IMR-90 (cell line): ENCODE results near the gene CERS6. TPM values are rescaled to one million over a fixed set of nuclear protein-coding genes. Genes with fewer than 3 reads are reported as not detected.
A peak's percentile ranks its signal among the peaks of the same experiment; 100 is the strongest.

Source experiments
- ATAC-seq: fragments of 200-7000 bp; cut with Tn5 transposase; 2 replicates; pipeline ENCODE4 v1.9.1; 2020; ENCODE audit warnings: low read depth, mild to moderate bottlenecking, moderate library complexity
- BruUV-seq: library from RNA; stranded (reverse); fragments of 400-500 nt; replicated peaks from 2 replicates; lab custom pipeline; 2021; lab: Mats Ljungman, UMichigan
- CTCF ChIA-PET: fragments of 300-600 bp; formaldehyde crosslinking; extraction: SDS; loops from one replicate; lab custom pipeline; 2021; ENCODE audit warnings: antibody characterized with exemption; lab: Yijun Ruan, JAX
- POLR2A ChIA-PET: fragments of 300-600 bp; sonication (Branson Sonifier 250); formaldehyde crosslinking; loops from one replicate; lab custom pipeline; 2022; ENCODE audit warnings: antibody characterized with exemption; ENCODE audit not compliant: unreplicated experiment; lab: Charles Lee
- DNase-seq: peaks from one replicate; pipeline ENCODE4 v3.0.0; 2013
- H2AFZ ChIP-seq: replicated peaks from 2 replicates; pipeline ENCODE3; 2013; ENCODE audit warnings: low read length, mild to moderate bottlenecking; ENCODE audit not compliant: poor library complexity
- H2AK5ac ChIP-seq: 2 replicates; pipeline ENCODE4 v1.6.1; 2013; ENCODE audit warnings: low read depth, low read length, inconsistent platforms
- H2AK9ac ChIP-seq: replicated peaks from 2 replicates; pipeline ENCODE3; 2013; ENCODE audit warnings: mild to moderate bottlenecking, low read depth, low read length, moderate library complexity; ENCODE audit not compliant: poor library complexity
- H2BK120ac ChIP-seq: 2 replicates; pipeline ENCODE4 v1.6.1; 2013; ENCODE audit warnings: low read depth, low read length, inconsistent platforms
- H2BK15ac ChIP-seq: 3 replicates; pipeline ENCODE4 v1.6.1; 2013; ENCODE audit warnings: low read depth, low read length, inconsistent platforms
- H2BK20ac ChIP-seq: 2 replicates; pipeline ENCODE4 v1.6.1; 2013; ENCODE audit warnings: low read depth, mild to moderate bottlenecking, inconsistent platforms, low read length, moderate library complexity
- H2BK5ac ChIP-seq: 2 replicates; pipeline ENCODE4 v1.6.1; 2013; ENCODE audit warnings: mild to moderate bottlenecking, low read depth, low read length, inconsistent platforms; ENCODE audit not compliant: poor library complexity, severe bottlenecking
- H3K14ac ChIP-seq: replicated peaks from 2 replicates; pipeline ENCODE4 v1.6.1; 2013; ENCODE audit warnings: low read depth, low read length, inconsistent platforms
- H3K18ac ChIP-seq: 2 replicates; pipeline ENCODE4 v1.6.1; 2013; ENCODE audit warnings: low read depth, low read length, control low read depth
- H3K23ac ChIP-seq: 2 replicates; pipeline ENCODE4 v1.6.1; 2013; ENCODE audit warnings: low read depth, low read length, inconsistent platforms
- H3K27ac ChIP-seq: 2 replicates; pipeline ENCODE4 v1.5.1; 2013; ENCODE audit warnings: mild to moderate bottlenecking, control low read depth, low read length; ENCODE audit not compliant: insufficient read depth
- H3K27me3 ChIP-seq: 2 replicates; pipeline ENCODE4 v1.6.1; 2013; ENCODE audit warnings: low read length; ENCODE audit not compliant: control insufficient read depth, insufficient read depth
- H3K36me3 ChIP-seq: 2 replicates; pipeline ENCODE4 v1.6.1; 2013; ENCODE audit warnings: low read length, mixed read lengths; ENCODE audit not compliant: control insufficient read depth, insufficient read depth
- H3K4ac ChIP-seq: 2 replicates; pipeline ENCODE4 v1.6.1; 2013; ENCODE audit warnings: low read depth, low read length, inconsistent platforms
- H3K4me1 ChIP-seq: 2 replicates; pipeline ENCODE4 v1.6.1; 2013; ENCODE audit warnings: low read length, mixed read lengths; ENCODE audit not compliant: control insufficient read depth, insufficient read depth
- H3K4me2 ChIP-seq: 2 replicates; pipeline ENCODE4 v1.6.1; 2013; ENCODE audit warnings: low read depth, mild to moderate bottlenecking, control low read depth, low read length, moderate library complexity
- H3K4me3 ChIP-seq: 2 replicates; pipeline ENCODE4 v1.5.1; 2013; ENCODE audit warnings: low read depth, mild to moderate bottlenecking, control low read depth, low read length, moderate library complexity; ENCODE audit not compliant: insufficient read depth
- H3K56ac ChIP-seq: 2 replicates; pipeline ENCODE4 v1.6.1; 2013; ENCODE audit warnings: low read length, inconsistent platforms; ENCODE audit not compliant: insufficient read depth; ENCODE audit errors: extremely low read depth
- H3K79me1 ChIP-seq, 2 experiments: 2 replicates each; pipeline ENCODE4 v1.6.1; 2013; ENCODE audit warnings: low read length in 2 of 2, inconsistent platforms in 1 of 2, low read depth in 1 of 2
- H3K9ac ChIP-seq: 2 replicates; pipeline ENCODE4 v1.6.1; 2013; ENCODE audit warnings: low read depth, low read length, control low read depth
- H3K9me1 ChIP-seq: 2 replicates; pipeline ENCODE4 v1.6.1; 2013; ENCODE audit warnings: low read length, inconsistent platforms; ENCODE audit not compliant: insufficient read depth
- H3K9me3 ChIP-seq: 2 replicates; pipeline ENCODE4 v1.6.1; 2013; ENCODE audit warnings: low read length; ENCODE audit not compliant: control insufficient read depth, insufficient read depth
- H4K20me1 ChIP-seq: 2 replicates; pipeline ENCODE4 v1.6.1; 2013; ENCODE audit warnings: low read length, inconsistent platforms; ENCODE audit not compliant: insufficient read depth
- H4K5ac ChIP-seq: 2 replicates; pipeline ENCODE4 v1.6.1; 2013; ENCODE audit warnings: mild to moderate bottlenecking, low read depth, low read length, control low read depth
- H4K8ac ChIP-seq, 2 experiments: 2 replicates each; pipeline ENCODE4 v1.6.1; 2013; ENCODE audit warnings: low read depth in 2 of 2, low read length in 2 of 2, control low read depth in 1 of 2, inconsistent platforms in 1 of 2
- H4K91ac ChIP-seq: 2 replicates; pipeline ENCODE4 v1.6.1; 2013; ENCODE audit warnings: low read depth, low read length, inconsistent platforms; ENCODE audit not compliant: insufficient read depth
- MXI1 ChIP-seq: IDR thresholded peaks from 2 replicates; pipeline ENCODE4 v1.6.1; 2012; ENCODE audit warnings: low read depth, mild to moderate bottlenecking, low read length, moderate library complexity, borderline replicate concordance
- RFX5 ChIP-seq: IDR thresholded peaks from 2 replicates; pipeline ENCODE4 v1.8.0; 2012; ENCODE audit warnings: low read depth, mild to moderate bottlenecking, low read length, moderate library complexity
- WGBS, 2 experiments: methylation state at CpG; one replicate each; pipeline versions ENCODE4 v1.1.5 to v1.1.7; 2013; ENCODE audit warnings: missing lambda C conversion rate in 2 of 2; ENCODE audit not compliant: insufficient read length in 1 of 2; ENCODE audit errors: extremely low coverage in 2 of 2; 5-methylcytosine and 5-hydroxymethylcytosine counted together
- dilution Hi-C: fragments of 300-500 bp; cut with HindIII; formaldehyde crosslinking; loops from one replicate; pipeline ENCODE4 v1.14.3; 2018; ENCODE audit warnings: low sequenced_read_pairs; ENCODE audit not compliant: unreplicated experiment
- in situ Hi-C: fragments of 300-500 bp; cut with MboI; formaldehyde crosslinking; loops from 3 replicates; pipeline ENCODE4 v1.14.3; 2019; ENCODE audit warnings: low sequenced_read_pairs, inconsistent platforms, mixed read lengths
- intact Hi-C: fragments of 100-400 bp; cut with micrococcal nuclease; formaldehyde crosslinking; loops from 2 replicates; pipeline ENCODE4 v1.10.0; 2022
- polyA plus RNA-seq, 3 experiments: library from polyadenylated mRNA; depleted of rRNA; stranded (reverse); fragments of >200 nt; gene quantifications; 2 replicates each; pipeline ENCODE4 v1.2.3, GENCODE V29; 2012; ENCODE audit warnings: low replicate concordance in 1 of 3
- total RNA-seq: library from RNA; depleted of rRNA; stranded (reverse); fragments of >200 nt; gene quantifications from 2 replicates; pipeline ENCODE4 v1.2.3, GENCODE V29; 2012
- TF ChIP-seq, protein P1 (sequence below): fragments of 150-350 bp; IDR thresholded peaks from 2 replicates; pipeline ENCODE4 v1.6.1; 2017; ENCODE audit warnings: mild to moderate bottlenecking, antibody characterized with exemption, low read length, low read depth

The CERS6 gene
- total and polyA plus RNA-seq, 2 of the 4 experiments (the other 2 are of a cell fraction), result 2.1 to 5.7 TPM

DNA sequence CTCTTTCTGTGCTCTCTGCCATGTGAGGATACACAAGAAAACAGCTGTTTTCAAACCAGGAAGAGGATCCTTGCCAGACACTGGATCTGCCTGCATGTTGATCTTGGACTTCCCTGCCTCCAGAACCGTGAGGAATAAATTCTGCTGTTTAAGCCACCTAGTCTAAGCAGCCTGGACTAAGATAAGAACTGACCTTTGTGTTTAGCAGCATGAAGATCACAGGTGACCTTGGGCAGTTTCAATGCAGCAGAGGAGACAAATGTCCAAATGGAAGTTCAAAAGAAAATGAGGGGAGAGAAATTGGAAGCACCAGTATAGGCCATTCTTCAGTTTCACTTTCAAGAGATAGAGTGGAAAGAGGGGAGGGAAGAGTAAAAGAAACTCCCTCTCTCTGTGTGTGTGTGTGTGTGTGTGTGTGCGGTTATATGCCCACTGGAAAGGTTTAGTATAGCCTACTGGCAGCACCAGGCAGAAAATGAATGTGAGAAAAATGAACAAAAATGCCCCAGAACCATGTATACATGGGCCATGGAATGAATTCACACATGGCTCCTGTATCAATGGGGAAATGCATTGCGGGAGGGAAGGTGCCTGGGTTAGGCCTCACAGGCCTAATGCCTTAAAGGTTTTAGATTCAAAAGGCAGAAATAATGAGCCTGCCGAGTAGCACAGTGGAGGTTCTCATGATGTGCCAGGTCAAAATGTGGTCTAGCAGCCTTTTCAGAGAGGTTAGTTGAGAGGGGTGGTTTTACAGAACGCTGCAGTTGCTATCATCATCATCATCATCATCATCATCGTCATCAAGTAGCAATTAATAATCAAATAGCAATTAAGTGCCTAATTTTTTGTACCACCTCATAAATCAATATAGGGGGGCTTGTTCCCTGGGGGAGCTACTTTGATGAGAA, 1.1 kb upstream of the CERS6 start (continued):
- TF ChIP-seq MXI1, result no peak
- TF ChIP-seq RFX5, result no peak

- peak overlapping the region; percentile 15 for H3K27ac ChIP-seq
- peak; percentile 50 for ATAC-seq
Measured at GRCh38 chr2:168456521-168457189, 583 bp downstream of the CERS6 start.

More at GRCh38 chr2:168456521-168457189, 583 bp downstream of the CERS6 start:
- H3K14ac ChIP-seq, result no peak overlapping the region
- H3K56ac ChIP-seq, result no peak overlapping the region
- H4K20me1 ChIP-seq, result no peaks in the 10 kb centered on the region
- H3K36me3 ChIP-seq, result no peaks in the 10 kb centered on the region
- no peak overlapping the region for H3K18ac ChIP-seq
- peak overlapping the region; percentile 17 for H2AK9ac ChIP-seq
- WGBS, 2 experiments, result 0% methylated on average over 12 of the region's 61 CpGs; no CpG with 5 or more reads in 1 of the 2 experiments
- H3K9me3 ChIP-seq, result peaks cover 3% of the 10 kb centered on the region; the same call in 1 of the 2 replicates
- H3K4me2 ChIP-seq, result peak overlapping the region; percentile 89
- H3K79me1 ChIP-seq, result no peaks in the 10 kb centered on the region
- H2AK5ac ChIP-seq, result no peak overlapping the region
- H3K23ac ChIP-seq, result no peak overlapping the region
- peak overlapping the region; percentile 95 for H2AFZ ChIP-seq
- intact Hi-C loops (loop anchor here (5.0 to 10.0 kb wide), 5 partner anchors 109 to 298 kb away; partner anchors contain the start of gene STK39), dilution Hi-C loops (no loop called here), in situ Hi-C loops (no loop called here)
- H3K27me3 ChIP-seq, result no peaks in the 10 kb centered on the region
- no peak overlapping the region; the same call in 1 of the 2 replicates for H4K5ac ChIP-seq
- H3K9ac ChIP-seq, result peak overlapping the region; percentile 47
- no peak overlapping the region for H2BK15ac ChIP-seq
- peak overlapping the region; percentile 83 for H3K4me3 ChIP-seq
- H4K91ac ChIP-seq, result no peak overlapping the region; the same call in 1 of the 2 replicates
- TF ChIP-seq MXI1, result 0 out of 2 replicates have a peak, but pooled peaks have one; percentile 18
- TF ChIP-seq, protein P1, sequence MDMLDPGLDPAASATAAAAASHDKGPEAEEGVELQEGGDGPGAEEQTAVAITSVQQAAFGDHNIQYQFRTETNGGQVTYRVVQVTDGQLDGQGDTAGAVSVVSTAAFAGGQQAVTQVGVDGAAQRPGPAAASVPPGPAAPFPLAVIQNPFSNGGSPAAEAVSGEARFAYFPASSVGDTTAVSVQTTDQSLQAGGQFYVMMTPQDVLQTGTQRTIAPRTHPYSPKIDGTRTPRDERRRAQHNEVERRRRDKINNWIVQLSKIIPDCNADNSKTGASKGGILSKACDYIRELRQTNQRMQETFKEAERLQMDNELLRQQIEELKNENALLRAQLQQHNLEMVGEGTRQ, result no peak
- H3K9me1 ChIP-seq, result no peaks in the 10 kb centered on the region
- H2BK5ac ChIP-seq, result no peak overlapping the region
- H3K4me1 ChIP-seq, result no peaks in the 10 kb centered on the region
- ChIA-PET CTCF (no interaction called here), POLR2A (no interaction called here)
- peak; percentile 13 for DNase-seq
- no peak overlapping the region; a peak in 1 of 4 replicates for H4K8ac ChIP-seq
- no TSS peak for BruUV-seq
- H3K4ac ChIP-seq, result 0 out of 2 replicates have a peak overlapping the region, but pooled peaks have one; percentile 7
- H2BK120ac ChIP-seq, result no peak overlapping the region
- H2BK20ac ChIP-seq, result no peak overlapping the region
